Measurements from ENCODE around the gene POLA1. TPM values are rescaled to one million over a fixed set of nuclear protein-coding genes. Genes with fewer than 3 reads are reported as not detected.

POLA1 gene
- total RNA-seq, 1 donor from 2014 or later, result 13.2 TPM

DNA sequence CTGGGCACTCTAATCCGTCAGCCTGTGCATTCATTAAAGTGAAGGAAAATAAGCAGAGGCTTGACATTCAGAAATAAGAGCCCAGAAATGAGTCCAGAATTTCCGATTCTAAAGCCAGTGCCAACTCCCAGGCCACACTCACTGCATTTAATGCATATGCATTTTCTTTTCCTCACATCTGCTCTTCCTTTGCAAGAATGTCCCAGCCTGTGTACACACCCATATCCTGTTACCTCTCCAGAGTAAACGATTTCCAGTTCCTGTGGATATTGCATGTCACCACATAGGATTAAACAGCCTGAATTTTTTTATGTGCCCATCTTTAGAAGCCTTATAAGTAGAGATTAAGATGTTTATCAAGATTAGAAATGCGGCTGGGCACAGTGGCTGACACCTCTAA, 294.6 kb downstream of the POLA1 start:
- no peaks in the 10 kb centered on the region for H3K36me3 Mint-ChIP-seq (ENCODE audit: unreplicated experiment)
- no peaks in the 10 kb centered on the region for H3K27me3 Mint-ChIP-seq (ENCODE audit: unreplicated experiment)
- no peak overlapping the region for H3K4me3 Mint-ChIP-seq (ENCODE audit: unreplicated experiment)
- TF ChIP-seq CTCF (IDR thresholded peaks at IDR 0.05; ENCODE audit: partially characterized antibody, unreplicated experiment), result no peak
- H3K27ac Mint-ChIP-seq (ENCODE audit: unreplicated experiment), result no peak overlapping the region
- DNase-seq, result no peak
- H3K4me1 Mint-ChIP-seq (ENCODE audit: low read depth, unreplicated experiment), result peaks cover 13% of the 10 kb centered on the region
- peaks cover 9% of the 10 kb centered on the region for H3K9me3 Mint-ChIP-seq (ENCODE audit: unreplicated experiment)

GRCh38 chrX:24990535-24990934, 296.8 kb downstream of the POLA1 start:
- Mint-ChIP-seq H3K27ac (ENCODE audit: unreplicated experiment) (no peak overlapping the region), H3K9me3 (ENCODE audit: unreplicated experiment) (peaks cover 10% of the 10 kb centered on the region), H3K4me3 (ENCODE audit: unreplicated experiment) (peak overlapping the region; percentile 25), H3K27me3 (ENCODE audit: unreplicated experiment) (no peaks in the 10 kb centered on the region), H3K36me3 (ENCODE audit: unreplicated experiment) (no peaks in the 10 kb centered on the region), H3K4me1 (ENCODE audit: low read depth, unreplicated experiment) (peaks cover 16% of the 10 kb centered on the region)
- no peak for TF ChIP-seq CTCF (IDR thresholded peaks at IDR 0.05; ENCODE audit: partially characterized antibody, unreplicated experiment)
- DNase-seq, result peak; percentile 22

GRCh38 chrX:24993879-24994278, 300.2 kb downstream of the POLA1 start:
- Mint-ChIP-seq H3K36me3 (ENCODE audit: unreplicated experiment) (no peaks in the 10 kb centered on the region), H3K27me3 (ENCODE audit: unreplicated experiment) (no peaks in the 10 kb centered on the region), H3K9me3 (ENCODE audit: unreplicated experiment) (peaks cover 8% of the 10 kb centered on the region), H3K4me3 (ENCODE audit: unreplicated experiment) (no peak overlapping the region), H3K27ac (ENCODE audit: unreplicated experiment) (no peak overlapping the region), H3K4me1 (ENCODE audit: low read depth, unreplicated experiment) (peaks cover 14% of the 10 kb centered on the region)
- no peak for DNase-seq
- TF ChIP-seq CTCF (IDR thresholded peaks at IDR 0.05; ENCODE audit: partially characterized antibody, unreplicated experiment), result no peak

DNA sequence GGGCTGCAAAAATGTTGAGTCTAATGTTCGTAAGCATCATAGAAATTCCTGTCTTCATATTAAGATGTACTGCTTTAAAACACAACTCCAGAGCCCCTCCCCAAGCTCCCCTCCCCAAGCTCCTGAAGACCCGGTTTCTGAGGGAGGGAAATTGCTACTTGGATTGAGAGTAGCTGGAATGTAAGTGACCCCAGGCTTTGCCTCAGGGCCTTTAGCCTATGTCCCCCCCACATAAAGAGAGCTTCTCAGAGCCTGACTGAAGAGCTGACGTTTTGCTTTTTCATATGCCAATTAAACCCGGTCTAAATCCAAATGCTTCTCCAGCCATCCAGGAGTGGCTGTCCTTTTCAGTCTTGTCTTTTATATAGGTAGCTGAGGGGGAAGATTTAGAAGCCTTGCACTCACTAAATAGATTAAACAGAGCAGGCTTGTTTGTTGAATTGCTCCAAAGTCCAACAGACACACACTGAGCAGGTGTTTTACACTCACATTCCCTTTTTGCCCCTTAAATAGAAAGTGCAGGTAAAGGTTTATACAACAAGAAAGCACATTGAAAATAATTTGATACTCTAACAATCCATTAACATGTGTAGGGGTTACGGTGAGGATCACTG, 302.5 kb downstream of the POLA1 start:
- H3K27ac Mint-ChIP-seq (ENCODE audit: unreplicated experiment), result no peak overlapping the region
- H3K4me3 Mint-ChIP-seq (ENCODE audit: unreplicated experiment), result no peak overlapping the region
- peaks cover 2% of the 10 kb centered on the region for H3K27me3 Mint-ChIP-seq (ENCODE audit: unreplicated experiment)
- H3K4me1 Mint-ChIP-seq (ENCODE audit: low read depth, unreplicated experiment), result peaks cover 8% of the 10 kb centered on the region
- no peak for TF ChIP-seq CTCF (IDR thresholded peaks at IDR 0.05; ENCODE audit: partially characterized antibody, unreplicated experiment)
- peaks cover 2% of the 10 kb centered on the region for H3K9me3 Mint-ChIP-seq (ENCODE audit: unreplicated experiment)
- H3K36me3 Mint-ChIP-seq (ENCODE audit: unreplicated experiment), result no peaks in the 10 kb centered on the region
- DNase-seq, result no peak

GRCh38 chrX:24999511-24999910, 305.8 kb downstream of the POLA1 start:
- Mint-ChIP-seq H3K4me1 (ENCODE audit: low read depth, unreplicated experiment) (peaks cover 3% of the 10 kb centered on the region), H3K36me3 (ENCODE audit: unreplicated experiment) (no peaks in the 10 kb centered on the region), H3K9me3 (ENCODE audit: unreplicated experiment) (peaks cover 6% of the 10 kb centered on the region), H3K27me3 (ENCODE audit: unreplicated experiment) (peaks cover 14% of the 10 kb centered on the region), H3K27ac (ENCODE audit: unreplicated experiment) (no peak overlapping the region), H3K4me3 (ENCODE audit: unreplicated experiment) (no peak overlapping the region)
- TF ChIP-seq CTCF (IDR thresholded peaks at IDR 0.05; ENCODE audit: partially characterized antibody, unreplicated experiment), result no peak
- no peak for DNase-seq
